Measurements from ENCODE around the gene SEC22C. TPM values are rescaled to one million over a fixed set of nuclear protein-coding genes. Genes with fewer than 3 reads are reported as not detected.

The SEC22C gene
- total and polyA plus RNA-seq, 2 of the 13 experiments (the other 11 are each of a cell fraction or from before 2014, with no cell fraction given), result 20.0 to 40.0 TPM

DNA sequence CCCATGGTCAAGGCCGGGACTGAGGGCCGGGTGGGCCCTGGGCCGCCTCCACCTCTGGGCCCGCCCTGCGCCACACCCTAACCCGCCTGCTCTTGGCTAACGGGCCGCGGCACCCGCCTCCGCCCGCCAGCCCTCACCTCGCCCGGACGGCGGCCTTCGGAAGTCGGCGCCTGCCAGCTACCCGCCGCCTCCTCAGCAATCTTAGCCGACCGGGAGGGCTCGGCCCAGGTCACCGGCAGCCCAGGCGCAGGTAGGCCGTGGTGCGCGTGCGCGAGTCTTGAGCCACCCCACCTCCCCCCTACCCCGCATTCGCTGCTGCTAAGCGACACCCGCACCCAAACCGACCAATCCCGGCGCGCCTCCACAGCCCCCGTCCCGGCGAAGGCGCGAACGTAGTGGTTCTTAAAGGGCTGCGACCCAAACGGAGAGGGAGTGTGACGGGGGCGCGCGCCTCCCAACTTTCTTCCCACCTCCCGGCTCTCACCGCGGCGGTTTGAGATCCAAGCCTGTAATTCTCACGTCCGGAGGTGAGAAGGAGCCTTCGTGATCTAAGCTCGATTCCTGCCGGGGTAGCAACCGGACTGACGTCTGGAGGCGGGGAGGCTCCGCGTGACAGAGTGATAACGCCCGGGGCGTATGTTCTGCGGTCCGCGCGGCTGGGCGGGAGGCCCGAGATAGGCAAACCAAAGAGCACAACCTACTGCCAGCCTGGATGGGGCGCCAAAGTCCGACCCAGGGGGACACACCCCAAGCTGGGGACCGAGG, at the start of gene SEC22C (continued):
- TF ChIP-seq, protein P1, sequence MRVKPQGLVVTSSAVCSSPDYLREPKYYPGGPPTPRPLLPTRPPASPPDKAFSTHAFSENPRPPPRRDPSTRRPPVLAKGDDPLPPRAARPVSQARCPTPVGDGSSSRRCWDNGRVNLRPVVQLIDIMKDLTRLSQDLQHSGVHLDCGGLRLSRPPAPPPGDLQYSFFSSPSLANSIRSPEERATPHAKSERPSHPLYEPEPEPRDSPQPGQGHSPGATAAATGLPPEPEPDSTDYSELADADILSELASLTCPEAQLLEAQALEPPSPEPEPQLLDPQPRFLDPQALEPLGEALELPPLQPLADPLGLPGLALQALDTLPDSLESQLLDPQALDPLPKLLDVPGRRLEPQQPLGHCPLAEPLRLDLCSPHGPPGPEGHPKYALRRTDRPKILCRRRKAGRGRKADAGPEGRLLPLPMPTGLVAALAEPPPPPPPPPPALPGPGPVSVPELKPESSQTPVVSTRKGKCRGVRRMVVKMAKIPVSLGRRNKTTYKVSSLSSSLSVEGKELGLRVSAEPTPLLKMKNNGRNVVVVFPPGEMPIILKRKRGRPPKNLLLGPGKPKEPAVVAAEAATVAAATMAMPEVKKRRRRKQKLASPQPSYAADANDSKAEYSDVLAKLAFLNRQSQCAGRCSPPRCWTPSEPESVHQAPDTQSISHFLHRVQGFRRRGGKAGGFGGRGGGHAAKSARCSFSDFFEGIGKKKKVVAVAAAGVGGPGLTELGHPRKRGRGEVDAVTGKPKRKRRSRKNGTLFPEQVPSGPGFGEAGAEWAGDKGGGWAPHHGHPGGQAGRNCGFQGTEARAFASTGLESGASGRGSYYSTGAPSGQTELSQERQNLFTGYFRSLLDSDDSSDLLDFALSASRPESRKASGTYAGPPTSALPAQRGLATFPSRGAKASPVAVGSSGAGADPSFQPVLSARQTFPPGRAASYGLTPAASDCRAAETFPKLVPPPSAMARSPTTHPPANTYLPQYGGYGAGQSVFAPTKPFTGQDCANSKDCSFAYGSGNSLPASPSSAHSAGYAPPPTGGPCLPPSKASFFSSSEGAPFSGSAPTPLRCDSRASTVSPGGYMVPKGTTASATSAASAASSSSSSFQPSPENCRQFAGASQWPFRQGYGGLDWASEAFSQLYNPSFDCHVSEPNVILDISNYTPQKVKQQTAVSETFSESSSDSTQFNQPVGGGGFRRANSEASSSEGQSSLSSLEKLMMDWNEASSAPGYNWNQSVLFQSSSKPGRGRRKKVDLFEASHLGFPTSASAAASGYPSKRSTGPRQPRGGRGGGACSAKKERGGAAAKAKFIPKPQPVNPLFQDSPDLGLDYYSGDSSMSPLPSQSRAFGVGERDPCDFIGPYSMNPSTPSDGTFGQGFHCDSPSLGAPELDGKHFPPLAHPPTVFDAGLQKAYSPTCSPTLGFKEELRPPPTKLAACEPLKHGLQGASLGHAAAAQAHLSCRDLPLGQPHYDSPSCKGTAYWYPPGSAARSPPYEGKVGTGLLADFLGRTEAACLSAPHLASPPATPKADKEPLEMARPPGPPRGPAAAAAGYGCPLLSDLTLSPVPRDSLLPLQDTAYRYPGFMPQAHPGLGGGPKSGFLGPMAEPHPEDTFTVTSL (CRISPR knock-in tag; IDR thresholded peaks at IDR 0.05; ENCODE audit: borderline replicate concordance), result no peak
- TF ChIP-seq ZNF205 (CRISPR knock-in tag; IDR thresholded peaks at IDR 0.05) (no peak), ZNF720 (CRISPR knock-in tag; IDR thresholded peaks at IDR 0.05) (no peak), ZNF556 (CRISPR knock-in tag; IDR thresholded peaks at IDR 0.05; ENCODE audit: borderline replicate concordance) (no peak; the same call in 1 of the 2 replicates), TFAP4 (IDR thresholded peaks at IDR 0.05; ENCODE audit: borderline replicate concordance, low read depth) (peak; percentile 36; the same call in 1 of the 2 replicates), FOXM1 (CRISPR knock-in tag; IDR thresholded peaks at IDR 0.05) (no peak), ZNF615 (CRISPR knock-in tag; IDR thresholded peaks at IDR 0.05; ENCODE audit: borderline replicate concordance) (no peak), FOXA3 (CRISPR knock-in tag; IDR thresholded peaks at IDR 0.05) (no peak), RFX1 (IDR thresholded peaks at IDR 0.05) (peak; percentile 85), ZKSCAN5 (CRISPR knock-in tag; IDR thresholded peaks at IDR 0.05) (peak; percentile 67; the same call in 1 of the 2 replicates), HOXA3 (CRISPR knock-in tag; IDR thresholded peaks at IDR 0.05) (peak; percentile 14; the same call in 1 of the 2 replicates), ZNF75D (CRISPR knock-in tag; IDR thresholded peaks at IDR 0.05; ENCODE audit: borderline replicate concordance) (no peak), CHCHD3 (CRISPR knock-in tag; IDR thresholded peaks at IDR 0.05) (no peak), JDP2 (CRISPR knock-in tag; IDR thresholded peaks at IDR 0.05; ENCODE audit: borderline replicate concordance) (no peak), ZC3H4 (CRISPR knock-in tag; IDR thresholded peaks at IDR 0.05; ENCODE audit: borderline replicate concordance) (no peak), CREBL2 (CRISPR knock-in tag; IDR thresholded peaks at IDR 0.05; ENCODE audit: borderline replicate concordance) (no peak; the same call in 1 of the 2 replicates), SRSF1 (optimal IDR thresholded peaks at IDR 0.05; ENCODE audit: low read depth, low read length) (no peak), HNRNPUL1 (IDR thresholded peaks at IDR 0.05; ENCODE audit: low read depth, low read length) (no peak), DNMT1 (CRISPR knock-in tag; IDR thresholded peaks at IDR 0.05) (peak; percentile 29; the same call in 1 of the 2 replicates), THRA (CRISPR knock-in tag; IDR thresholded peaks at IDR 0.05; ENCODE audit: borderline replicate concordance) (peak; percentile 15; the same call in 1 of the 2 replicates)

All from HepG2 (cell line).